T-helper 2 cell (primary cell): ENCODE measurements around the gene SERAC1.

Source experiments
- DNase-seq, 5 experiments: peaks; one replicate each; pipeline versions ENCODE4 v3.0.0 to v3.0.0-alpha.2; 2012 to 2022

Gene SERAC1

GRCh38 chr6:158121335-158121734, 46.7 kb downstream of the SERAC1 start:
- DNase-seq: no peak

GRCh38 chr6:158118886-158119285, 49.2 kb downstream of the SERAC1 start:
- DNase-seq: no peak

GRCh38 chr6:158115508-158115907, 52.6 kb downstream of the SERAC1 start:
- DNase-seq: no peak

- DNase-seq: no peak
These were observed 53.0 kb downstream of the SERAC1 start for GRCh38 chr6:158115102-158115501.

- peak in 1 of 5 experiments; percentile 32 for DNase-seq
These were observed 54.3 kb downstream of the SERAC1 start for GRCh38 chr6:158113802-158114201.

- no peak for DNase-seq
These were observed 56.1 kb downstream of the SERAC1 start for GRCh38 chr6:158111987-158112386.

GRCh38 chr6:158110986-158111385, 57.1 kb downstream of the SERAC1 start:
- no peak for DNase-seq

GRCh38 chr6:158109748-158110147, 58.3 kb downstream of the SERAC1 start:
- DNase-seq: no peak

GRCh38 chr6:158104696-158105095, 63.4 kb downstream of the SERAC1 start:
- no peak for DNase-seq

GRCh38 chr6:158103228-158103627, 64.8 kb downstream of the SERAC1 start:
- no peak for DNase-seq

GRCh38 chr6:158095671-158096070, 72.4 kb downstream of the SERAC1 start:
- no peak for DNase-seq

GRCh38 chr6:158095031-158095430, 73.0 kb downstream of the SERAC1 start:
- DNase-seq: no peak

- no peak for DNase-seq
These were observed 75.3 kb downstream of the SERAC1 start for GRCh38 chr6:158092806-158093205.

- DNase-seq: no peak
These were observed 80.7 kb downstream of the SERAC1 start for GRCh38 chr6:158087224-158087867.

GRCh38 chr6:158086504-158087223, 81.4 kb downstream of the SERAC1 start:
- peak in 1 of 5 experiments; percentile 88 for DNase-seq

GRCh38 chr6:158086054-158086503, 82.0 kb downstream of the SERAC1 start:
- DNase-seq: no peak

GRCh38 chr6:158085261-158086053, 82.6 kb downstream of the SERAC1 start:
- DNase-seq: peak in 1 of 5 experiments; percentile 17

- no peak for DNase-seq
These were observed 84.4 kb downstream of the SERAC1 start for GRCh38 chr6:158083455-158084325.

- DNase-seq: no peak
These were observed 86.5 kb downstream of the SERAC1 start for GRCh38 chr6:158081657-158081935.

- DNase-seq: no peak
These were observed 87.0 kb downstream of the SERAC1 start for GRCh38 chr6:158080849-158081656.

- no peak for DNase-seq
These were observed 89.7 kb downstream of the SERAC1 start for GRCh38 chr6:158078320-158078719.

GRCh38 chr6:158077676-158078075, 90.4 kb downstream of the SERAC1 start:
- DNase-seq: no peak
